ENCODE measurements around the gene MAD1L1. TPM values are rescaled to one million over a fixed set of nuclear protein-coding genes. Genes with fewer than 3 reads are reported as not detected.
"Not testable (repeated sequence)": the region's sequence is repeated elsewhere in the genome, so short reads cannot be mapped to it uniquely, and the experiment has no call there.

Gene MAD1L1
- 45.5 and 57.5 TPM in 2 replicates for polyA plus RNA-seq (2014; cell fraction: cytosol; rRNA removed)
- 35.9 and 49.7 TPM in 2 replicates for polyA plus RNA-seq (2014; cell fraction: nucleus; rRNA removed)

- DNase-seq (ENCODE audit: low spot score) = peak; percentile 87
Observed at GRCh38 chr7:2232766-2233520, at the start of gene MAD1L1. Gene MAD1L1 (minus strand): TSS chr7:2232945. CDS start chr7:2230133, 2,812 bp downstream.

GRCh38 chr7:2282185-2282751 is 49.5 kb upstream of the MAD1L1 start:
- DNase-seq (ENCODE audit: low spot score) = no peak

GRCh38 chr7:2281541-2281940 is 48.8 kb upstream of the MAD1L1 start:
- no peak for DNase-seq (ENCODE audit: low spot score)

DNA sequence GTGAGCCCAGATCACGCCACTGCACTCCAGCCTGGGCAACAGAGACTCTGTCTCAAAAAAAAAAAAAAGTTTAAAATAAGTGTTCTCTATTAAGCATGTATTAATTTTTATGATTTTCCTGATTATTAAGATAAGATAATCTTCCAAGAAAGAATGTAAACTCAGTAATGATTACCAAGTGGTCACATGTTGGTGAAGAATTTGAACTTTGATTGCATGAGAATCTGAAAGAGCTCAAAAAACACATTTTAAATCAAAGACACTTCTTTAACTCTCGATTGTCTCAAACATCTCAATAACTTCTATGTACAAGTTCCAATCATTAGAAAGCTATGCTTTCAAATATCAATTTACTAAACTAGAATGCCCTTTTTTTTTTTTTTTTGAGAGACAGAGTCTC is 47.7 kb upstream of the MAD1L1 start:
- no peak for DNase-seq (ENCODE audit: low spot score)

DNA sequence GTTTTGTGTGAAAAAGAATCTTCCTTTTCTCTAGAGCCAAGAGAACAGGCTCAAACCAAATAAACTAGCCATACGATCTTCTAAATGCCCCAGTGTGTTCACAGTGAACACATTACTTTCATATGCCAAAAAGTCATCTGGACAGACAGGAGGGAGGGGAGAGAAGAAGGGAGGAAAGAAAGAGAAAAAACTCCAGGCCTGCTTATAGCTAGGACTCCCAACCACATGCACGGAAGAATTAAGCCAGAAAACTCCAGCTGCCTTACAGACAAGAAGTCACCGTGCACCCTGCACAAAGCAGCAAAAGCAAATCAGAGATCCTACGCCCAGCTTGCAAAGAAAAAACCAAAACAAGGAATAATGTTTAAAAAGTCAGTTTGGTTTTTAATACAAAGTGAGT is 47.2 kb upstream of the MAD1L1 start:
- DNase-seq (ENCODE audit: low spot score) = no peak

GRCh38 chr7:2278026-2278425 is 45.3 kb upstream of the MAD1L1 start:
- DNase-seq (ENCODE audit: low spot score) = no peak

DNA sequence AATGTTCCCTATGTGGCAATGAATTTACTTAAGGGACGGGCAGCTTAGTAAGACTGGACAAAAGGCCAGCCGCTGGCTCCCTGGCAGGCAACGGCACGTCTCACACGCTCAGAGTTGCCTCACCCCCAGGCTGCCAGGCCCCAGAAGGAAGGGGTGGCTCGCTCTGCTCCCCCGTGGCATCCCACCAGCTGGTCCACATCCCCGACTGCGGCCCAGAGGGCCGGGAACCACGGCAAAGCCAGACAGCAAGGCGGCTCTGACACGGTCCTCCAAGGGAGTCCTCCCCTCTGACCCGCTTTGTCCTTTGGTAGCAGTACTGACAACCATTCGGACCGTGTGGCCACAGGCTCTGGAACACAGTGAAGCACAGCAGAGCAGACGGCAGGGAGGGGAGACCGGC is 43.4 kb upstream of the MAD1L1 start:
- no peak for DNase-seq (ENCODE audit: low spot score)

DNA sequence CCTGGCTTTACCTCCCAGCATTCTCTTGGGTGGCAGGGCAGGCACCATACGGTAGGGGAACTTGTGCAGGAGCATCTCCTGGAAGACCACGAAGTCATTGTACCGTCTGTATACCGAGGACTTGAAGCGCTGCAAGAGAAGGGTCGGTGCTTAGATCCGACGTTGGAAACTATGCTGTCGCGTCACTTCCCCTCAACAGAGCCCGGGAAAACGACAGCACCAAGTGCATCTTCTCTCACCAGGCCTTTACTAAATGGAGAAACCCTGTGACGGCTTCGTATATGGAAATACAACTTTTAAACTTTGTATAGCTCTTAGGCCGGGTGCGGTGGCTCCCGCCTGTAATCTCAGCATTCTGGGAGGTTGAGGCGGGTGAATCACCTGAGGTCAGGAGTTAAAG is 42.4 kb upstream of the MAD1L1 start:
- DNase-seq (ENCODE audit: low spot score) = no peak

- no peak for DNase-seq (ENCODE audit: low spot score)
Observed at GRCh38 chr7:2274666-2275065, 41.9 kb upstream of the MAD1L1 start.

DNA sequence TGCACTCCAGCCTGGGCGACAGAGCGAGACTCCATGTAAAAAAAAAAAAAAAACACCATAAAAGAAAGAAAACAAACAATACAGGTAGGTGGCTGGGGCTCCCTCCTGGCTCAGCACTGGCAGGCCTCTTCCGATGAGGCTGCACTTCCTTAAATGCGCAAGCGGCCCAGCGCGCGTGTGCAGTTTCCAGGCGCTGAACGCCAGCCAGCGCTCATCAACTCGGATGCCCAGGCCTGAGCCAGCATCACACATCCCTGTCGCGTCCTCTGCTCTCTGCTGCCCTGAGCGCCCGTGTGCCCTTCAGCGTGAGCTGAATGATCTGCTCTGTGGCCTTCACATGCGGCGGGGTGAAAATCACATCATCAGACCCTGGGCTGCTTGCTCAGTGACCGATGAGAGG is 41.1 kb upstream of the MAD1L1 start:
- no peak for DNase-seq (ENCODE audit: low spot score)

DNA sequence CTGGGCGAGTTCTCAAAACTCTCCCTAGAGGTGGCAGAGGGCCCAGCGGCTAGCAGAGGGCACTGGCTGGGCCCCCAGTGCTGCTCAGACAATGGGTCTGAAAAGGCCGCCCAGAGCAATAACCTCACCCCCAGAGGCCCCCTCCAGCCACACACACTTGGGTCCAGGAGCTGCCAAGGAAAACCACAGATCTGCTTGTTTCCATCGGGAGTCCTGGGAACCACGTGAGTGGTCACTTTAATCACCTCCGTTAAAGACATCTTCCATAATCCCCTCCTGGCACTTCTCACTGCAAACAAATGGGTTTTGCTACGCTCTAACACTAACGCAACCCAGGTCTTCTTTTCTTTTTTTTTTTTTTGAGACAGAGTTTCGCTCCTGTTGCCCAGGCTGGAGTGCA is 39.3 kb upstream of the MAD1L1 start:
- DNase-seq (ENCODE audit: low spot score) = no peak

GRCh38 chr7:2271273-2272026 is 38.7 kb upstream of the MAD1L1 start:
- no peak for DNase-seq (ENCODE audit: low spot score)

- DNase-seq (ENCODE audit: low spot score) = no peak
Observed at GRCh38 chr7:2270495-2270894, 37.8 kb upstream of the MAD1L1 start.

DNA sequence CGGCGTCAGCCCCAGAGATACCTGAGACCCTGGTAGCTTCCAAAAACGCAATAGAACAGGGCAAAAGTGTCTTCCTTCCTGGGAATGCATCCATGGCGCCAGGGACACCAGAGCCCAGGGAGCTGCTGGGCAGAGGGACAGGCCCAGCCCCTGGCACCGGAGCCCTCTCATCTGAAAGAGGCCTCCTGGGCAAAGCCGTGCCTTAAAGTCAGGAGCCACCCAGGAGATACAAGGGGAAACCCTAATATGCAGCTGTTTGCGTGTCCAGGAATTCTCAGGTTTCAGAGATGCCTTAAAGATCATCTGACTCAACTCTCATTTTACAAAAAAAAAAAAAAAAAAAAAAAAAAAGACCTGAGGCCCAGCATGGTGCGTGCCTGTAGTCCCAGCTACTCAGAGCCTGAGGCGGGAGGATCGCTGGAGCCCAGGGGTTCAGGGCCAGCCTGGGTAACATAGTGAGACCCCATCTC is 37.3 kb upstream of the MAD1L1 start:
- DNase-seq (ENCODE audit: low spot score) = no peak

GRCh38 chr7:2269089-2269990 is 36.6 kb upstream of the MAD1L1 start:
- DNase-seq (ENCODE audit: low spot score) = not testable (repeated sequence)

GRCh38 chr7:2266911-2267310 is 34.2 kb upstream of the MAD1L1 start:
- DNase-seq (ENCODE audit: low spot score) = no peak

DNA sequence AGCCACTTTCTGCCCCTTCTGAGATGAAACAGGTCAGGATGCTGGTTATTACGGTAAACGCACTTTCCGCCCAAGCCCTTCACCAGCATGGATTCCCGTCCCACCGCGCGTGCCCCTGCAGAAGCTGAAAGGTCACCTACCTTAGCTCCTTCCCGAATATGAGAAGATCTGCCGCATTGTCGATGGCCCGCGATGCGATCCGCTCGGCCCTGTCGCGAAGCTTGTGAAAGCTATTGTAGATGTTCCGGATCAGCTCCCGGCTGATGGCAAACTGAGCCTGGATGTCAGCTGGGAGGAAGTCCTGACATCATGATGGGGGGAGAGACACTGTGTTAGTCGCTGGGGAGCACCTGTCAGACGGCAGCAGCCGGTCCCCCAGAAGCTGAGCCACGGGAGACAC is 31.4 kb upstream of the MAD1L1 start:
- no peak for DNase-seq (ENCODE audit: low spot score)

GRCh38 chr7:2263176-2263575 is 30.4 kb upstream of the MAD1L1 start:
- DNase-seq (ENCODE audit: low spot score) = no peak

GRCh38 chr7:2261611-2262010 is 28.9 kb upstream of the MAD1L1 start:
- DNase-seq (ENCODE audit: low spot score) = no peak

GRCh38 chr7:2260820-2261219 is 28.1 kb upstream of the MAD1L1 start:
- no peak for DNase-seq (ENCODE audit: low spot score)

DNA sequence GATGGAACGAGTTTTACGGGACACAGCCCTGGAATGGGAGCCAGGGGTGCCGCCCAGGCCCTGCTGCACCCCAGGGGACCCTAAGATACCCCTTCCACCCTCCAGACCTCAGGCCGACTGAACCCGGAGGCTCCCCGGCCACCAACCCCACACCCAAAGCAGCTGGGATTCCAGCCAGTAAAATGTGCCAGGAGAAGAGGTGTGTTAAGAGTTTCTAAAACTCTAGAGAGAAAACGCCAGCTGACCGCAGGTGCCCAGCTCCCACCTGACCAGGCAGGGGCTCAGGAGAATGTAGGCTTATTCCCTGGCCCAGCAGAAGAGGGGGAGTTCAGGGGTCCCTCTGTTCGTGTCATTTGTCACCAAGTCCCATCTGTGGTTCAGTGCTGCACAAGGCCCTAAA is 26.7 kb upstream of the MAD1L1 start:
- no peak for DNase-seq (ENCODE audit: low spot score)
